PC-3 (cell line): ENCODE data around the gene SELENOS. TPM values are rescaled to one million over a fixed set of nuclear protein-coding genes. Genes with fewer than 3 reads are reported as not detected.

Experiments used
- ATAC-seq: fragments of 200-7000 bp; cut with Tn5 transposase; 2 replicates; pipeline ENCODE4 v1.9.1; 2020; ENCODE audit warnings: mild to moderate bottlenecking, moderate library complexity
- BruUV-seq: library from RNA; stranded (reverse); fragments of 400-500 nt; replicated peaks from 2 replicates; lab custom pipeline; 2021; lab: Mats Ljungman, UMichigan
- CTCF ChIA-PET: fragments of 300-600 bp; sonication (Branson Sonifier 250); formaldehyde crosslinking; loops from one replicate; lab custom pipeline; 2022; ENCODE audit warnings: antibody characterized with exemption; lab: Charles Lee
- POLR2A ChIA-PET: fragments of 300-600 bp; sonication (Branson Sonifier 250); formaldehyde crosslinking; loops from one replicate; lab custom pipeline; 2022; ENCODE audit warnings: antibody characterized with exemption; ENCODE audit not compliant: unreplicated experiment; lab: Charles Lee
- DNase-seq: peaks from one replicate; pipeline ENCODE4 v3.0.0-alpha.2; 2015
- H2AFZ ChIP-seq: fragments of 300-600 bp; sonication (generic); 2 replicates; pipeline ENCODE4 v1.6.0; 2016; ENCODE audit warnings: antibody characterized with exemption, low read length
- H3F3A ChIP-seq: fragments of 300-600 bp; sonication (generic); one replicate; pipeline ENCODE4 v1.6.0; 2017; ENCODE audit warnings: antibody characterized with exemption, low read length, control low read depth, mild to moderate bottlenecking; ENCODE audit not compliant: unreplicated experiment
- H3K27ac ChIP-seq: fragments of 300-600 bp; sonication (generic); 2 replicates; pipeline ENCODE4 v1.5.1; 2016; ENCODE audit warnings: mild to moderate bottlenecking, low read length
- H3K27me3 ChIP-seq: fragments of 300-600 bp; sonication (generic); 2 replicates; pipeline ENCODE4 v1.6.1; 2016; ENCODE audit warnings: low read length, mixed read lengths
- H3K36me3 ChIP-seq: fragments of 300-600 bp; sonication (generic); 2 replicates; pipeline ENCODE4 v1.6.1; 2016; ENCODE audit warnings: low read depth, mixed run types, low read length, mixed read lengths
- H3K4me1 ChIP-seq: fragments of 300-600 bp; sonication (generic); 2 replicates; pipeline ENCODE4 v1.5.1; 2016; ENCODE audit warnings: low read length; ENCODE audit not compliant: insufficient read depth
- H3K4me2 ChIP-seq: fragments of 300-600 bp; sonication (generic); 2 replicates; pipeline ENCODE4 v1.6.0; 2016; ENCODE audit warnings: low read length
- H3K4me3 ChIP-seq: fragments of 300-600 bp; sonication (generic); 2 replicates; pipeline ENCODE4 v1.5.1; 2016; ENCODE audit warnings: mild to moderate bottlenecking, low read length, mixed read lengths
- H3K79me2 ChIP-seq: fragments of 300-600 bp; sonication (generic); 2 replicates; pipeline ENCODE4 v1.6.1; 2017; ENCODE audit warnings: low read length, mixed read lengths
- H3K9ac ChIP-seq: fragments of 300-600 bp; sonication (generic); 2 replicates; pipeline ENCODE4 v1.6.0; 2016; ENCODE audit warnings: mild to moderate bottlenecking, low read length
- H3K9me2 ChIP-seq: fragments of 300-600 bp; sonication (generic); replicated peaks from 2 replicates; pipeline ENCODE4 v1.6.1; 2016; ENCODE audit warnings: mixed run types, low read length, mixed read lengths
- H3K9me3 ChIP-seq: fragments of 300-600 bp; sonication (generic); 2 replicates; pipeline ENCODE4 v1.6.1; 2016; ENCODE audit warnings: low read length, mixed read lengths
- H4K20me1 ChIP-seq: fragments of 300-600 bp; sonication (generic); 2 replicates; pipeline ENCODE4 v1.6.1; 2016; ENCODE audit warnings: low read length, mixed read lengths
- CTCF ChIP-seq: fragments of 300-600 bp; sonication (generic); conservative IDR thresholded peaks from 2 replicates; pipeline ENCODE4 v1.5.1; 2017; ENCODE audit warnings: antibody characterized with exemption, low read depth, mild to moderate bottlenecking, low read length
- EZH2 ChIP-seq: fragments of 300-600 bp; sonication (generic); IDR thresholded peaks from one replicate; pipeline ENCODE4 v1.6.1; 2017; ENCODE audit warnings: antibody characterized with exemption, mild to moderate bottlenecking, low read length; ENCODE audit not compliant: unreplicated experiment
- EZH2phosphoT487 ChIP-seq: fragments of 300-600 bp; sonication (generic); IDR thresholded peaks from 2 replicates; pipeline ENCODE4 v1.6.1; 2018; ENCODE audit warnings: mild to moderate bottlenecking, antibody characterized with exemption, low read length, borderline replicate concordance
- intact Hi-C: fragments of 100-400 bp; cut with micrococcal nuclease; formaldehyde crosslinking; loops from 2 replicates; pipeline ENCODE4 v1.9.0; 2023
- total RNA-seq: library from RNA; depleted of rRNA; stranded (reverse); fragments of >200 nt; gene quantifications from 2 replicates; pipeline ENCODE4 v1.2.3, GENCODE V29; 2014

The SELENOS gene
- total RNA-seq, 1 experiment from 2014 or later, result 40.1 TPM

GRCh38 chr15:101255615-101256241, 21.6 kb downstream of the SELENOS start:
- no peak for ATAC-seq
- CTCF ChIA-PET, result no interaction called here
- H3K4me2 ChIP-seq, result no peak overlapping the region

GRCh38 chr15:101255051-101255395, 22.3 kb downstream of the SELENOS start:
- H3K27me3 ChIP-seq, result no peaks in the 10 kb centered on the region
- H3K9me3 ChIP-seq, result no peaks in the 10 kb centered on the region
- H3K27ac ChIP-seq, result no peak overlapping the region
- H3K4me1 ChIP-seq, result peaks cover 3% of the 10 kb centered on the region
- intact Hi-C loops, result no loop called here
- DNase-seq (no peak), ATAC-seq (no peak)
- ChIA-PET POLR2A (no interaction called here), CTCF (no interaction called here)
- H3K79me2 ChIP-seq, result peaks cover 10% of the 10 kb centered on the region
- no peaks in the 10 kb centered on the region for H3F3A ChIP-seq
- no peaks in the 10 kb centered on the region for H3K9me2 ChIP-seq
- no peaks in the 10 kb centered on the region for H3K36me3 ChIP-seq
- no peak overlapping the region for H3K4me3 ChIP-seq
- BruUV-seq, result no TSS peak
- no peak for TF ChIP-seq EZH2
- TF ChIP-seq CTCF, result no peak
- no peak for TF ChIP-seq EZH2phosphoT487
- H3K4me2 ChIP-seq, result no peak overlapping the region
- H2AFZ ChIP-seq, result no peak overlapping the region
- H4K20me1 ChIP-seq, result peaks cover 5% of the 10 kb centered on the region
- no peak overlapping the region for H3K9ac ChIP-seq

More at GRCh38 chr15:101255615-101256241, 21.6 kb downstream of the SELENOS start:
- H4K20me1 ChIP-seq, result no peaks in the 10 kb centered on the region
- H3F3A ChIP-seq, result no peaks in the 10 kb centered on the region
- POLR2A ChIA-PET, result no interaction called here
- H3K36me3 ChIP-seq, result no peaks in the 10 kb centered on the region
- H3K4me1 ChIP-seq, result no peaks in the 10 kb centered on the region; the same call in 1 of the 2 replicates
- H3K9me2 ChIP-seq, result no peaks in the 10 kb centered on the region
- DNase-seq, result no peak
- intact Hi-C loops, result no loop called here
- H3K9me3 ChIP-seq, result no peaks in the 10 kb centered on the region
- TF ChIP-seq CTCF (no peak), EZH2phosphoT487 (no peak), EZH2 (no peak)
- no peak overlapping the region for H3K4me3 ChIP-seq
- H2AFZ ChIP-seq, result no peak overlapping the region
- BruUV-seq, result no TSS peak
- H3K27me3 ChIP-seq, result no peaks in the 10 kb centered on the region
- H3K27ac ChIP-seq, result no peak overlapping the region
- no peak overlapping the region for H3K9ac ChIP-seq
- peaks cover 3% of the 10 kb centered on the region for H3K79me2 ChIP-seq

- no peaks in the 10 kb centered on the region for H3K9me2 ChIP-seq
- no peaks in the 10 kb centered on the region for H3K9me3 ChIP-seq
- peaks cover 9% of the 10 kb centered on the region for H4K20me1 ChIP-seq
- CTCF ChIA-PET, result no interaction called here
- H3K27me3 ChIP-seq, result no peaks in the 10 kb centered on the region
- no peak for ATAC-seq
- no peak for DNase-seq
- peaks cover 16% of the 10 kb centered on the region for H3K79me2 ChIP-seq
- no peak overlapping the region for H2AFZ ChIP-seq
- no TSS peak for BruUV-seq
- H3K9ac ChIP-seq, result no peak overlapping the region
- peaks cover 9% of the 10 kb centered on the region for H3K4me1 ChIP-seq
- intact Hi-C loops, result loop anchor here (5.0 kb wide), 2 partner anchors 52 to 67 kb away; no protein-coding TSS in a partner anchor
- no peak overlapping the region for H3K4me3 ChIP-seq
- H3K36me3 ChIP-seq, result no peaks in the 10 kb centered on the region
- POLR2A ChIA-PET, result no interaction called here
- no peak overlapping the region for H3K27ac ChIP-seq
- no peaks in the 10 kb centered on the region for H3F3A ChIP-seq
- H3K4me2 ChIP-seq, result no peak overlapping the region
- TF ChIP-seq CTCF (no peak), EZH2 (no peak), EZH2phosphoT487 (no peak)
These were observed 22.9 kb downstream of the SELENOS start for GRCh38 chr15:101254157-101255050.
